H4 (cell line): ENCODE data around the gene MAGEA2. TPM values are rescaled to one million over a fixed set of nuclear protein-coding genes. Genes with fewer than 3 reads are reported as not detected.
"Not testable (repeated sequence)": the region's sequence is repeated elsewhere in the genome, so short reads cannot be mapped to it uniquely, and the experiment has no call there.

Source experiments
- DNase-seq: peaks from one replicate; pipeline ENCODE4 v3.0.0-alpha.2; 2015; ENCODE audit warnings: low spot score
- total RNA-seq: library from RNA; depleted of rRNA; stranded (reverse); fragments of >200 nt; shearing (Covaris generic); gene quantifications from 2 replicates; pipeline ENCODE4 v1.2.3, GENCODE V29; 2014; rRNA removed

MAGEA2 gene
- total RNA-seq, 1 experiment from 2014 or later: 15.8 TPM

DNA sequence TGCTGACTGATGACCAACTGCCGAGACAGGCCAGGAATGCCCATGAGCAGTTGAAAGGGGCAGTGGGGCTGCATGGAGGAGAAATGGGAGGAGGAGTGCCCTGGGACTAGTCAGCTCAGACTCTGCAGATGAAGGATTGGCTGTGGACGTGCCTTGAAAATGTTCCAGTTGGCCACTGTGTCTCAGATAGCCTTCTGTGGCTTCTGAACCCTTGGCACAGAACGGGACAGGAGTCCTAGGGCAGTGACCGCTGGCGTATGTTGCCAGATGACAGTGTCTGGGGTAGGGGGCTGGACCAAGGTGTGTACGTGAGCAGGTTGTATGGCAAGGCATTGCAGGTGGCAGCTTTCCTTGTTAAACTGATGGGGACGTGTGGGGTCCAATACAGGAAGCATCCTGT lies 47.1 kb downstream of the MAGEA2 start:
- not testable (repeated sequence) for DNase-seq

DNA sequence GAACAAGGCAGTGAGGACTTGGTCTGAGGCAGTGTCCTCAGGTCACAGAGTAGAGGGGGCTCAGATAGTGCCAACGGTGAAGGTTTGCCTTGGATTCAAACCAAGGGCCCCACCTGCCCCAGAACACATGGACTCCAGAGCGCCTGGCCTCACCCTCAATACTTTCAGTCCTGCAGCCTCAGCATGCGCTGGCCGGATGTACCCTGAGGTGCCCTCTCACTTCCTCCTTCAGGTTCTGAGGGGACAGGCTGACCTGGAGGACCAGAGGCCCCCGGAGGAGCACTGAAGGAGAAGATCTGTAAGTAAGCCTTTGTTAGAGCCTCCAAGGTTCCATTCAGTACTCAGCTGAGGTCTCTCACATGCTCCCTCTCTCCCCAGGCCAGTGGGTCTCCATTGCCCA lies 53.3 kb downstream of the MAGEA2 start:
- DNase-seq: peak; percentile 1

Other genes starting within 250 kb of the MAGEA2 start
- 5.9 and 6.1 TPM in 2 replicates for gene GABRQ, start 115.9 kb downstream of the MAGEA2 start, total RNA-seq
- 15.8 and 18.1 TPM in 2 replicates for gene MAGEA3, start 55.0 kb downstream of the MAGEA2 start, total RNA-seq
- gene CSAG2, start 44.6 kb downstream of the MAGEA2 start, total RNA-seq: 0.27 TPM in 1 of 2 replicates, not detected in the other
- 3.2 and 19.6 TPM in 2 replicates for gene MAGEA2B, start 39.2 kb downstream of the MAGEA2 start, total RNA-seq
- gene CSAG1, start 20.1 kb downstream of the MAGEA2 start, total RNA-seq: 2.9 and 3.0 TPM in 2 replicates
- 5.5 and 5.7 TPM in 2 replicates for gene MAGEA12, start 20.1 kb downstream of the MAGEA2 start, total RNA-seq
- 3.2 and 3.3 TPM in 2 replicates for gene CSAG3, start 5.4 kb upstream of the MAGEA2 start, total RNA-seq
- gene MAGEA6, start 15.8 kb upstream of the MAGEA2 start, total RNA-seq: 65.0 and 82.7 TPM in 2 replicates
- 68.5 and 69.1 TPM in 2 replicates for gene CETN2, start 76.9 kb upstream of the MAGEA2 start, total RNA-seq
- gene NSDHL, start 77.2 kb upstream of the MAGEA2 start, total RNA-seq: 14.8 and 24.5 TPM in 2 replicates
- 0.37 and 0.62 TPM in 2 replicates for gene ZNF185, start 144.2 kb upstream of the MAGEA2 start, total RNA-seq
- gene PNMA5, start 240.3 kb upstream of the MAGEA2 start, total RNA-seq: not detected in 2 replicates